DMS 273 (cell line): ENCODE data around the gene KRT75.

Source experiments
- DNase-seq: peaks from one replicate; lab custom pipeline; 2025; ENCODE audit not compliant: unreplicated experiment; lab: John Stamatoyannopoulos, UW

KRT75 gene

DNA sequence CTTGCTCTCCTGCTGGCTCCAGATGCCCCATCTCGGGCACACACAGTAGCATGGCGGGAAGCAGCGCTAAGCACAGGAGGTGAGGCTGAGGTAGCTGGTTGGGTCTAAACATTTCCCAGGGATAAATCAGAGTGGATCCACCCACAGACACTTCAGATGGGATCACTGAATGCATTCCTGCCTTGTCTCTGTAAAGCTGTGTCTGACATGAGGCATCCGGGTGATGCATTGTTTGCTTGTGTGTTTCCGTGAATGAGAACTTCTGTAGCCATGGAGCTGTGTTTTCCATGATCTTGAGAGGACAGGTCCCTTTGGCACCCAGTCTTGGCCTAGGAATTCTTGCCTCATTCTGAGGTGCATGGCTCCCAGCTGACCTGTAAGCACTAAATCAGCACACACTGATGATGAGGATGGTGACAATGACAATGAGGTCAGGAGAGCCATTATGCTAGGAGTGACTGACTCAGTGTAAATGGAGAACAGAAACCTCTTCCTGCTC is 6.7 kb upstream of the KRT75 start:
- no peak for DNase-seq

DNA sequence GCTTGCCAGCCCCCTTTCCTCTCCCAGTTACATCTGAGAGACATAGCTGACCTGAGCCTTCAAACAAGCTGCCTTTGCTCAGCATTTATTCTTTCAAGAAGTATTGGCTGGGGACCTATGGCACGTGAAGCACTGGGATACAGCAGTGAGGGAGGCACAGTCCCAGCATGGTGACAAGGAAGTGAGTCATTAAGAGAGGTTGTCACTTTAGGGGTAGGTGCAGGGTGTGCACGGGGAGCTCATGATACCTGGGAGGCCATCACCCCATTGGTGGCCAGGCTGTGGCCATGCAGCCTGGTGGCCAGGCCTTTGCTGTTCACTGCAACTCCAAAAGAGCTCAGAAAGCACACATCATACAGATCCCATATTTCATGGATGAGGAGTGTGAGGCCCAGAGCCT is 5.7 kb upstream of the KRT75 start:
- DNase-seq = no peak

DNA sequence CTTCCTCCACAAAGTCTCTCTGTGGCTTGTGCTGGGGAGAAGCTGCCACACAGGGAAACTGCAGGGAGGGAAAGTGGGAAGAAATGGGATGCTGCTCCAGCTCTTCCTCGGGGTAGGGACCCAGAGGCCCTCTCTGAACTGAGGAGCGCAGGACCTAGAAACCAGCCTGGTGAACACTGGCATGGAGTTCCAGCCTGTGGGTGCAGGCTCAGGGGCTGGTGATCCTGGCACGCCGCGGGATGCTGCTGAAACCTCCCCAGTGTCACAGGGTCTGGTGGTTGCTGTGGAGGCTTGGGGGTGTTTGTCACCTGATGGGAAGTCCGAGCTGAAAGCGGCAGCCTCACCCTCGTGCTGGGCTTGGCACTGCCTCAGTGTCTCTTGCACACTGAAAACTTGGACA is 5.2 kb upstream of the KRT75 start:
- no peak for DNase-seq

DNA sequence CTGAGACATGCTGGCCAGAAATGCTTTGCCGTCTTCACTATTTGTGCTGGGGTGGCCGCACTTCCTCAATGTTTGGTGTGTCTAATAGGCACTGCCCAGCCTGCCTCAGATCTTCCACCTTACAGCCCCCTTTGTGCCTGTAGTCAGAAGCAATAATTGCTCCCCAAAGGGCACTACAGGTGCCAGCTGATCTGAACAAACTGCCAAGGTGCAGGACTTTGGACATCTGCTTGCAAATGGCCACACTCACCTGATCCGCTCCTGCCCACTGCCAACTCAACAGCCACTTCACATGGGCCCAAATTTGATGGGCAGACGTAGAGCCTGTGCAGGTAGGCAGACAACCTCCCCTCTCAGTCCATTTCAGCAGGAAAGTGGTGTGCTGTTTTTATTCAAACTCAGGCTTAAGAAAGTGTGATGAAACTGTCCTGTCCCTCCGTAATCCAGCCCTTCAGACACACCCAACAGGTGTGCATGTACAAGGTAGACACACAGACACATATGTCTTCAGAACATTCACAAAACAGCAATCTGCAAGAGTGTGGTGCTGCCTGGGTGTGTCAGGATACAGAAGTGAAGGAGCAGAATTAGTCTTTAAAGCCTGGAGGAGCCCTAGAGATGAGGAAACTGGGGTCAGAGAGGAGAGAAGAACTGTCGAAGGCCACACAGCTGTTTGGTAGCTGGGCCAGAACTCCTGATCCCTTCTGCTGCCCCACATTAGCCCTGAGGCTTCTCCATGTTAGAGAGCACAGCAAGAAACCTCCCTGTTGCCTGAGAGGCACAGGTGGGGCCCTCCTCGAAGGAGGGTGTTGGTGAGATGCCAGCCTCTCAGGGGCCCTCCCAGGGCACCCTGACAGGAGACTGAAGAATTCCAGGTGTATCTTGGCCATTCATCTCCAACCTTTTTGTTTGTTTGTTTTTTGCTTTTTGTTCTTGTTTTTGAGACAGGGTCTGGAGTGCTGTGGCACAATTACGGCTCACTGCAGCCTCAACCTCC is 4.4 kb upstream of the KRT75 start:
- no peak for DNase-seq

DNA sequence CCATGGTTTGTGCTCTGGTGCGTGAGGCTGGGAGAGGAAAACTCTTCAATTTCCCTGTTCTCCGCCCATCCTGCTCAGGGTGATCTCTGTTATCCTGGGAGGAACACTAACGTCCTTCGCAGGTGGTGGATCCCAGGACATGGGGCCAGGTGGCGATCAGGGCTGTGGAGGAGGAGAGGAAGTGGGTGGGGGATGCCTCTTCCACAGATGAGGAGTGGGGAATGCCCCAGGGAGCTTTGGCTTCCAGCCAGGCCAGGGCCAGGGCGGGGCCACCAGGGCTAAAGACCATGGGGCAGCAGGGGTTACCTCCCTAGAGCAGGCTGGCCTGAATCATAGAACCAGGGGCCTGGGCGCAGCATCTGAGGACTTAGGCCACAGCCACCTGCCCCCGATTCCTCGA is 3.3 kb upstream of the KRT75 start:
- DNase-seq = no peak

DNA sequence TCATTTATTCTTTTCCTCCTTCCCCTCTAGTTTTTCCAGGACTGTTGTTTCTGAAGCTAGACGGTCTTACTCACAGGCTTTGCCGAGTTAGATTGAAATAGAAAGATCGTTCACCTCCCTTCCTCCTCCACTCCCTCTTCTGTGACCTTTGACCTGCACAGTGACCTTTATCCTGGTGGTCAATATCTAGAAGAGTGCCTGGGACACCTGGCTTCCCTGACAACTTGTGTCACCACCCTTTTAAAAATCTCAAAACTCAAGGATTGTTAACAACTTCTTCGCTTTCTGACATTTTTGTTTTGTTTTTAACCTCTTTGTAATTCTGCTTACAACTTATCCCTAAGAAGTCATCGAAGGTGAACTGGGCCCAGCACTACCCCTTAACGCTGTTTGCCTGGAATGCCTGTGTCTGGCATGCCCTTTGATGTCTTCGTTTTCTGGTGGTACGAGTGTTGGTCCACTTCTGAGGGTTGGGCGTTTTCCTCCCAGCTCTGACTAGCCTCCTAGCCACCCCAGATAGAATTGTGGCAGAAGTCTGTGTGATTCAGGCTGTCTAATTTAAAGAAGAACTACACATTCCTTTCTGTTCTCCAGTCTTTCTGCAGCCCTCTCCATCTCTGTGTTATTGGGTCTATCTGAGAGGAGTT is 2.8 kb upstream of the KRT75 start:
- no peak for DNase-seq

DNA sequence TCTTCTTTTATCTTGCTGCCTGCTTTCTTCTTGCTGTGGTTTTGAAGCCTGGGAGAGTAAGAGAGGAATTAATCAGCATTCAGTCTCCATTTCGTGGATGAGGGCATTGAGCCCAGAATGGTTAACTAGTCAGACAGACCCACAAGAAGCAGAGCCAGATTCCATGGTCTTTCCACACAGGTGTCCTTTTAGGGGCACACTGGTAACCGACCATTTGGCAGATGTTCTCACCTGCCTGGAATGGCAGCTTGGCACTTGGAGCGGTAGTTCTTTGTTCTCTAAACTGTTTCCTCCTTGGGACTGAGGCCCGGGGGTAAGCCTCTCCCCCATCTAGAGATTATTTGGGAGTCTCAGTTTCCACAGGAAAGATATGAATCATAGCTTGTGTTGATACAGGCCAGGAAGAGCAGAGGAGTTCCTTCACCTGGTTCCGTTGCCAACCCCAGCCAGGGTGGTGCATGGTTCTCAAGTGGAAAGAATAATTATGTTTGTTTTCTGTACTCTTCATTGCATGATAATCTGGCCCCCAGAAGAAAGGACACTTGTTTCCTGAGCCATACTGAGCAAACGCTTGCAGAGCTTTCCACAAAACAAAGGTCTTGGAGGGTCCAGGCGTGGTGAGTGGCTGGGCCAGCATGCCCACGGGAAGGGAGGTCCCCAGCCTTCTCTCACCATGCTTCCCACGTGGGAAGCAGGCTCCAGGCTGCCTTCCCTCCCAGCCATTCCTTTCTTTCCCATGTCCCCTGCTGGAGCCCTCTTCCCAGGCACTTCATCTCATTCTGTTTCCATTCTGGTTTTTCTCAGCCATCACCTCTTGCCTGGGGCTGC is 2.0 kb upstream of the KRT75 start:
- DNase-seq = no peak

DNA sequence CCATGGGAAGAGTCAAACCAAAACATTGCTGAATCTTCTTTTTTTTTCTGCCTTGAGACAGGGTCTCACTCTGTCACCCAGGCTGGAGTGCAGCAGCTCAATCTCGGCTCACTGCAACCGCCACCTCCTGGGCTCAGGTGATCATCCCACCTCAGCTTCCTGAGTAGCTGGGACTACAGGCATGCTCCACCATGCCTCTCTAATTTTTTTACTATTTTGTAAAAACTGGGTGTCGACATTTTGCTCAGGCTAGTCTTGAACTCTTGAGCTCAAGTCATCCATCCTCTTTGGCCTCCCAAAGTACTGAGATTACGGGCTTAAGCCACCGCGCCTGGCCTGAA is 1.5 kb upstream of the KRT75 start:
- DNase-seq = no peak

DNA sequence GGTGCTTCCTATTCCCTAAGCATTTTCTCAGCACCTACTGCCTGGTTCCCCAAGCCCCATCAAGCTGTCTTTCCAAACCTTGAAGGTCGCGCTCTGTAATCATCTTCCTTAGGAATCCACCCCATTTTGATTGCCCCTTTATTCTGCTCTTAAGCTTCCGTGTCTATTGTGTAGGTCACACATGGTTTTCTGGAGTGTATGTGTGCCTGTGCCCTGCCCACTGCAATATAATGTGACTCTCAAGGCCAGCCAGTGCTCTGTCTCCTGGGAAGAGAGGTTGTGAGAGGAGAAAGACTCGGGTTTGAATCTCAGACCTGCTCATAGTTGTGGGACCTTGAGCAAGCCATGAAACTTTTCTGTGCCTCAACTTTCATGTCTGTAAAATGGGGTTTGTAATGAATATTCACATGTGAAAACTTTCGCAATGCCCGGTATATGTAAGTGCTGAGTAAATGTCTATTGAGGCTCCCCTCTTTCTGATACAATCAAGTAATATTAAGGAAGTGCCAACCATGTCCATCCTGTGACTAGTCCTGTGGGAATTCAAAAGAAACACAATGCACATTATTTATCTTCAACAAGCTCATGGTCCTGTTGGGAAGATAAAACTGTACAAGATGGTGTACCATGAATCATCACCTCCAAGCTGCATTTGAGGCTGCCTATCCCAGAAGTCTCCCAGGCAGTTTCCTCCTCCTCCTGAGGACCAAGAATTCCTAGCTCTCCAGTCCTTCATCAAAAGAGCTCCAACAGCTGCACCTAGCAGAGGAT is 774 bp upstream of the KRT75 start:
- no peak for DNase-seq

DNA sequence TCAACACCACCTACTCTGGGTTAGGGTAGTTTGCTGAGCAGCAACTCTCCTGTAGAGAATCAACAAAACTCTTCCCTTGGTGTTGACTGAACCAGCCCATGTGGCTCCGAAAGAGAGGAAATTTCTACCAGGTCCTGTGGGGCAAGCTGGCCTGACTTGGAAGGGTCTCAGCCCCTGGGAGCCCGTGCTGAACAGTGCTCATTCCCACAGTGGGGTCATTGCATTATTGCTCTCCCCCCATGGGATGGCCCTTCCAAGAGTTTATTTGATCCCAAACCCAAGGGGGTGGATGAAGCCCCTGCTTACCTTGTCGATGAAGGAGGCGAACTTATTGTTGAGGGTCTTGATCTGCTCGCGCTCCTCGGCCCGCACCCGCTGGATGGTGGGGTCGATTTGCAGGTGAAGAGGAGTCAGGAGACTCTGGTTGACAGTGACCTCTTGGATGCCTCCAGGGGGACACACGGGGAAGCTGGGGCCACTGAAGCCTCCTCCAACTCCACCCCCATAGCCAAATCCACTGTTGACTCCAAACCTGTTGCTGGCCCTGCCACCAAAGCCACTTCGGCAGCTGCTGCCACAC is 580 bp downstream of the KRT75 start:
- no peak for DNase-seq

DNA sequence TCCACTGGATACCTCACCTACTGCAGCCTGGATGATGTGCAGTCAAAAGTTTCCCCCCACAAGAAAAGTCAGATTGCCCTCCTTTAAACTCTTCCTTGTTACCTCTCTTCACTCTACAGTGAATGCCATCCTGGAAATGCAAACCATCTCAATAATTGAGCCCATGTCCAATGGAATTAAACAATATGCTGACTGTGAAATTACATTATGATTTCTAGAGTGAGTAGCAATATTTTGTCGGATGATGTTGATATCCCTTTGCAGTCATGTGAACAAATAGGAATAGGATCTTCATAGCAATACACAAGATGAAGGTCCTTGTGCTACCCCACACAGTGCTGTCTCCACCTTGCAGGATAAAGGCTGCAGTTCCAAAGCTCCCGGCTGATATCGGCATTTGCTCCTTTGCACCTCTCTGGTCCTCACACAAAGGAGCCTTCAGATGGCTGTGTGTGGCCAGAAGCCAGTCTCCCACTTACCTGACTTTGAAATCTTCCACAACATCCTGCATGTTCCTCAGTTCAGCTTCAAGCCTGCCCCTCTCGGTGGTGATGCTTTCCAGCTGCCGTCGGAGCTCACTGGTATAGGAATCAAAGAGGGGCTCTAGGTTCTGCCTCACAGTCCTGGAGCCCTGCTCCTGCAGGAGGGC is 1.5 kb downstream of the KRT75 start:
- no peak for DNase-seq

DNA sequence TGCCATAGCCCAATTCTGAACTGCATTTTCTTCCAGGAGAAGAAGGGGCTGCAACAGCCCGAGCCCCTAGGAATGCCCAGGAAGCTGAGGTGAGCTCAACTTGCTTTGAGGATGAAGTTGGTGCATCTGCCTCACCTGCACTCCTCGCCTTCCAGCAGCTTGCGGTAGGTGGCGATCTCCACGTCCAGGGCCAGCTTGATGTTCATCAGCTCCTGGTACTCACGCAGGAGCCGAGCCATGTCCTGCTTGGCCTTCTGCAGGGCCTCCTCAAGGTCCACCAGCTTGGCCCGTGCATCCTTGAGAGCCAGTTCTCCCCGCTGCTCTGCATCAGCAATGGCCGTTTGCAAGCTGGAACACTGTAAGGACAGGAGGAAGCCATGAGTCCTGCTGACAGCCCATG is 6.0 kb downstream of the KRT75 start:
- DNase-seq = no peak

DNA sequence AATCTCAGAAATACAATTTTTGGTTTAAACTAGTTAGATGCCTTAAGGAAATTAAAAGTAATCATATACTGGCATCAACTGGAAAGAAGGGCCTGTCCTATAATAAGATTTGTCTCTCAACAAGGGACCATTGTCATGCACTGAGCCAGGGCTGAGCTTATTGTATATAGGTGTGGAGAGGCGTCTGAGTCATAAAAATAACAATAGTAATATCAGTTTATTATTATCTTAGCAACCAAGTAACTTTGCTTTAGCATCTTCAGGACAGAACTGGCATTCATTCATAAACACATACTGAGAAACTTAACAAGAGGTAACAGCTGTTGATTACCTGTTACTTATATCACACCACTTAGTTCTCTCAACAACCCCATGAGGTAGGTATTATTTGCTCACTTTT is 7.1 kb downstream of the KRT75 start:
- DNase-seq = no peak

DNA sequence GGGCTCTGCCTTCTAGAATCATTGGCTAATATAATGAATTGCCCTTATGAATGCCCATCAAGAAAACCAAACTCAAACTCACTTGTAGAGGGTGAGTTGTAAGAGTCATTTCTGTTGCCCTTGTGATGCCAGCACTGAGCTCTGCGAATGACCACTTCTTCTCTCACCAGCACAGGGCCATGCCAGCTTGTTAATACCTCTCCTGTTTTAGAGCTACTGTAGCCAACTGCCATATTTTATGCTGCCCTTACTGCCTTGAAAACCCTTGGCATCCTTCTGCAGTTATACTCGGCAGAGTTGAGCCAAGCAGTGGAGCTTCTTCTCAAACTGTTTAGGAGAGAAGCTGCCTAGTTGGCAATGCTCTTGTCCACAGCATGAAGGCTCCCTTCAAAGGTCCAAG is 8.1 kb downstream of the KRT75 start:
- no peak for DNase-seq

DNA sequence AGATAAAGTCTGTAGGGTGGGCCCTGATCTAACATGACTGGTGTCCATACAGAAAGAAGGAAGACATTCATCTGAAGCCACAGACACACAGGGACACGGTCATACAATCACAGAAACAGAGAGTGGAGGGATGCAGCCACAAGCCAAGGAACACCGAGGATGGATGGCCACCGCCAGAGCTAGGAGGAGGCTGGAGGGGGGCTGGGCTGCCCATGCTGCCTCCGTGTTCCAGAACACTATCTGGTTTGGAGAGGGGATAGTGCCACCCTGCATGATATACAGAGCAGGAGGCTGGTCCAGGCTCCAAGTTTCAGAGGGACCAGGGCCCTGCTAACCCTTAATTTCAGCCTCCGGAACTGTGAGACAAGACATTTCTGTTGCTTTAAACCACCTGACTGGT is 8.7 kb downstream of the KRT75 start:
- no peak for DNase-seq

DNA sequence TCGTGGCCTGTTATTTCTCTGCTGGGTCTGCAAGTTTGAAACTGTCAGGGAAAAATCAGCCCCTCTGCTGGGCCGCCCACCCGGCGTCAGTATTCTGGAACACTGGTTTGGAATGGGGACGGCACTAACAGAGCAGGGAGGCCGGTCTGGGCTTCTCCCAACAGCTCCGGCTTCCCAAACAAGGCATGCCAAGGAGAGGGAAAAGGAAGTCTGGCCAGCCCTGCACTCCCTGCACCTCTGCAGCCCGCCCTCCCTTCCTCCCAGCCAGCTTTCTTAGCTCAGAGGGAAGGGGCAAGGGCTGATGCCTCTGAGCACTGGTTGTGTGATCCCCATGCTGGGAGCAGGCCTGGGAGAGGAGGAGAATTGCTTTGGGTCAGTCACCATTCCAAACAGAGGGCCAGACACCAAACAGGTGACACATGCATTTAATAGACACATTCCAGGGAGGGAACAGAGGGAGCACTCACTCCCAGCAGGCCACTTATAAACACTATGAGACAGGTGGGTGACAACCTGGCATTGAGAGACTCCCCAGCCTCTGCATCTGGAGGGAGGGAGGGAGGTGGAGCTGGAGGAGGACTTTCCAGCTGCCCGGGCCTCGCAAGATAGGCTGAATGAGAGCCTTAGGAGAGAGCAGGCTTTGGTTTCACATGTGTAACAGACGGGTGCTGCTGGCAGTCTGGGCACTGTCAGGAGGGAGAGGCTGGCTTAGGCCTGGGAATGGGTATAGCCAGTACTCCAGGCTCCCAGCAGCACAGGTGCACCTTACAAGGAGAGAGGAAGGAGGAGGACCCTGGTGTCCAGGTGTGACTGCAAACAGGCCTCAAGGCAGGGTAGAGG is 10.3 kb downstream of the KRT75 start:
- DNase-seq = no peak

DNA sequence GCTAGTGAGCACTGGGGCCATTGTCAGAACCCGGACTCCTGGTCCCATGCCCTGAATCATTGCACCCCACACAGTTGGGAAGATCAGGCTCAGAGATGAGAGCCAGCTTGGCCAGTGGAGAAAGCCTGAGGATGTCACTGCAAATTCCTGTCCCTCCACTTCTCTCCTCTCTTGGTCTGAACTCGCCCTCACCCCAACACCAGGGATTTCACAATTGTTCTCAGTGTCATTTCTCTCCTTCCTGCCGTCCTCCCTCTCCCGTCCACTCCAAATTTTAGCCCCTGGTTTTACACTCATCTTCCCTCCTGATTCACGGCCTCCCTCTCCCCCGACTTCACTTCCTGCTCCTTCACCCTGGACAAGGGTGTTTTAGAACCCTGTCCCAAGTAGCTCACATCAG is 11.1 kb downstream of the KRT75 start:
- no peak for DNase-seq

DNA sequence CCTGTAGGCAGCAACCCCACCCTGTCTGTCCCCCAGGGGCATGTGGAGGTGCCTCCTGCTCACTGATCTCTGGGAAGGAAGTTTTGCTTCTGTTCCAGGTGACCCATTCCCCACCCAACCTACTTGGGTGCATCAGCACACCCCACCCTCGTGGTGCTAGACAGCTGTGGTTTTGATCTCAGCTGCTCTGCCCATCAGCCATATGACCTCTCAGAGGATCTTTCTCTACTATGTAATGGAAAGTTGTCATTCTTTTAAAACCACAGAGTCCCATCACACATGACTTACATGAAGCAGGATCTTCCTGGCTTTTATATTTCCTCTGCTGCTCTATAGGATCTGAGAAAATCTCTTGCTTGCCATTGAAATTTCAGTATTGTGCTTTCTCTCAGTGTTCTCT is 14.5 kb downstream of the KRT75 start:
- no peak for DNase-seq

DNA sequence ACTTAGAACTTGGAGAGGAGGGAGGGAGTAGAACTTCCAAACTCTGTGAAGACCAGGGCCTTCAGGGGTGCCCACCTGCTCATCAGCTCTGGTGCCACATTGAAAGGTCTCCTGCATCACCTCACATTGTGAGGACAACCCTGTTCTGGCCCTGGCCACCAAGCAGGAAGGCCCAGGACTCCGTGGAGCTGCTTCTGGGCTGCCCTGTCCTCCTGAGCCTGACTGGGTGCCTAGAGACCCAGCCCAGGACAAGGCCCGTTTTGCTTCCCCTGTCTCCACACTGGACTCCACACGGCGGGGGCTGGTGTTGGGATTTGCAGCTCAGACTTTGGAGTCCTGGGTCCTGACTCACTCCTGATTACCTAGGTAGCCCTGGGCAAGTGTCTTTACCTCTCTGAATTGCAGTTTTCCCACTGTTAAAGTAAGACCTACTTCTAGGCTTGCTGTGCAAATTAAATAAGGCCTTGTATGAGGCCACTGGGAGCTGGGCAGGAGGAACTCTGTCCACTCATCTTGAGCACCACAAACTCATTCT is 15.5 kb downstream of the KRT75 start:
- DNase-seq = no peak
